ENCODE data around the gene TMPRSS6.

DNA sequence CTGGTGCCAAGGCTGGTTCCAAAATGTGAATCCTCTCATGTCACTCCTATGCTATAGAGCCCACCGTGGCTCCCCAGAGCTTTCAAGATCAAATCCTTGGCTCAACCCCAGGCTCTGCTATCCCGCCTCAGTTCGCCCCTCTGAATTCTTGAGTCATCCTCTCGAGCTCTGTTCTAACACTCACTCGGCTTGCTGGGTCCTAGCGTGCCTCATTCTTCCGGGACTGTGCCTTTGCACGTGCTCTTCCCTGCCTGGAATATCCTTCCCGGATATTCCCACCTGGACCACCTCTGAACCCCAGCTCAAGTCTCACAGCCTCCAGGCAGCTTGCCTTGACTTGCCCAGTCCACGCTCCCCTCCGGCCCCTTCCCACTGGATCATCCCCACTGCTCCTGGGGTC, 45.0 kb downstream of the TMPRSS6 start:
- TF ChIP-seq, protein P1, sequence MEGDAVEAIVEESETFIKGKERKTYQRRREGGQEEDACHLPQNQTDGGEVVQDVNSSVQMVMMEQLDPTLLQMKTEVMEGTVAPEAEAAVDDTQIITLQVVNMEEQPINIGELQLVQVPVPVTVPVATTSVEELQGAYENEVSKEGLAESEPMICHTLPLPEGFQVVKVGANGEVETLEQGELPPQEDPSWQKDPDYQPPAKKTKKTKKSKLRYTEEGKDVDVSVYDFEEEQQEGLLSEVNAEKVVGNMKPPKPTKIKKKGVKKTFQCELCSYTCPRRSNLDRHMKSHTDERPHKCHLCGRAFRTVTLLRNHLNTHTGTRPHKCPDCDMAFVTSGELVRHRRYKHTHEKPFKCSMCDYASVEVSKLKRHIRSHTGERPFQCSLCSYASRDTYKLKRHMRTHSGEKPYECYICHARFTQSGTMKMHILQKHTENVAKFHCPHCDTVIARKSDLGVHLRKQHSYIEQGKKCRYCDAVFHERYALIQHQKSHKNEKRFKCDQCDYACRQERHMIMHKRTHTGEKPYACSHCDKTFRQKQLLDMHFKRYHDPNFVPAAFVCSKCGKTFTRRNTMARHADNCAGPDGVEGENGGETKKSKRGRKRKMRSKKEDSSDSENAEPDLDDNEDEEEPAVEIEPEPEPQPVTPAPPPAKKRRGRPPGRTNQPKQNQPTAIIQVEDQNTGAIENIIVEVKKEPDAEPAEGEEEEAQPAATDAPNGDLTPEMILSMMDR (IDR thresholded peaks at IDR 0.05; ENCODE audit: control extremely low read depth in 1 of 3, insufficient read depth in 1 of 3, low read depth in 1 of 3, low read length in 3 of 3): no peak
- TF ChIP-seq RNF2 (IDR thresholded peaks at IDR 0.05; ENCODE audit: borderline replicate concordance, low read depth, low read length, missing control alignments, poor library complexity, severe bottlenecking): no peak
- no peak for TF ChIP-seq POLR2AphosphoS5 (IDR thresholded peaks at IDR 0.05; ENCODE audit: low read depth, low read length)
- TF ChIP-seq SUZ12 (IDR thresholded peaks at IDR 0.05; ENCODE audit: low read length): no peak
- no peak for TF ChIP-seq SP1 (IDR thresholded peaks at IDR 0.05; ENCODE audit: low read depth, low read length)
- TF ChIP-seq SP2 (IDR thresholded peaks at IDR 0.05; ENCODE audit: low read length): no peak
- no peak for TF ChIP-seq BRCA1 (IDR thresholded peaks at IDR 0.05; ENCODE audit: low read depth, low read length)
- TF ChIP-seq JUND (IDR thresholded peaks at IDR 0.05; ENCODE audit: low read length): no peak
- no peak for TF ChIP-seq KDM5A (IDR thresholded peaks at IDR 0.05; ENCODE audit: low read length)
- TF ChIP-seq SRF (IDR thresholded peaks at IDR 0.05; ENCODE audit: low read depth, low read length): no peak
- TF ChIP-seq PHF8 (conservative IDR thresholded peaks at IDR 0.05; ENCODE audit: low read depth, low read length): no peak
- TF ChIP-seq BCL11A (IDR thresholded peaks at IDR 0.05; ENCODE audit: low read depth in 2 of 2, low read length in 2 of 2): no peak
- TF ChIP-seq RFX5 (IDR thresholded peaks at IDR 0.05; ENCODE audit: borderline replicate concordance, low read depth, low read length): no peak
- TF ChIP-seq FOSL1 (IDR thresholded peaks at IDR 0.05; ENCODE audit: insufficient read depth, low read depth, low read length): no peak
